Smooth muscle cell (in vitro differentiated cells): ENCODE measurements around the gene ITFG1. TPM values are rescaled to one million over a fixed set of nuclear protein-coding genes. Genes with fewer than 3 reads are reported as not detected.

Experiments
- DNase-seq: peaks from one replicate; lab custom pipeline; 2025; ENCODE audit not compliant: unreplicated experiment; lab: John Stamatoyannopoulos, UW
- H2AFZ ChIP-seq: fragments of 200-600 bp; sonication (generic); 2 replicates; pipeline ENCODE4 v1.6.0; 2016; ENCODE audit warnings: antibody characterized with exemption, low read depth, mild to moderate bottlenecking
- H3F3A ChIP-seq: fragments of 200-600 bp; sonication (generic); 2 replicates; pipeline ENCODE4 v1.6.0; 2017; ENCODE audit warnings: antibody characterized with exemption, low read depth
- H3K27ac ChIP-seq: fragments of 200-600 bp; sonication (generic); 2 replicates; pipeline ENCODE4 v1.5.1; 2016; ENCODE audit warnings: low read depth, mild to moderate bottlenecking
- H3K27me3 ChIP-seq: fragments of 200-600 bp; sonication (generic); 2 replicates; pipeline ENCODE4 v1.6.1; 2016; ENCODE audit warnings: low read depth, mild to moderate bottlenecking
- H3K36me3 ChIP-seq: fragments of 200-600 bp; sonication (generic); 2 replicates; pipeline ENCODE4 v1.5.1; 2016; ENCODE audit warnings: low read depth
- H3K4me1 ChIP-seq: fragments of 200-600 bp; sonication (generic); 2 replicates; pipeline ENCODE4 v1.5.1; 2016; ENCODE audit warnings: low read depth
- H3K4me2 ChIP-seq: fragments of 200-600 bp; sonication (generic); 2 replicates; pipeline ENCODE4 v1.6.0; 2016; ENCODE audit warnings: mild to moderate bottlenecking
- H3K4me3 ChIP-seq: fragments of 200-600 bp; sonication (generic); 2 replicates; pipeline ENCODE4 v1.5.1; 2016; ENCODE audit warnings: mild to moderate bottlenecking
- H3K79me2 ChIP-seq: fragments of 200-600 bp; sonication (generic); 2 replicates; pipeline ENCODE4 v1.6.0; 2016; ENCODE audit warnings: low read depth, mild to moderate bottlenecking
- H3K9ac ChIP-seq: fragments of 200-600 bp; sonication (generic); 2 replicates; pipeline ENCODE4 v1.6.0; 2016; ENCODE audit warnings: low read depth
- H3K9me3 ChIP-seq: fragments of 200-600 bp; sonication (generic); replicated peaks from 2 replicates; pipeline ENCODE4 v1.5.1; 2016; ENCODE audit warnings: low read depth
- H4K20me1 ChIP-seq: fragments of 200-600 bp; sonication (generic); 2 replicates; pipeline ENCODE4 v1.6.0; 2016; ENCODE audit warnings: low read depth
- WGBS: methylation state at CpG from one replicate; pipeline ENCODE4 v1.1.7; 2016; ENCODE audit warnings: low lambda C conversion rate; 5-methylcytosine and 5-hydroxymethylcytosine counted together
- polyA plus RNA-seq: library from polyadenylated mRNA; unstranded; fragments of >200 nt; fragmentation: Nextera tagmentation; extraction: Ambion mirVana; gene quantifications from 2 replicates; pipeline ENCODE4 v1.2.1, GENCODE V29; 2016
- total RNA-seq: library from RNA; depleted of rRNA; stranded (reverse); fragments of >200 nt; gene quantifications from 2 replicates; pipeline ENCODE4 v1.2.3, GENCODE V29; 2014
- TF ChIP-seq, protein P1 (sequence below): fragments of 200-600 bp; sonication (generic); IDR thresholded peaks from 2 replicates; pipeline ENCODE4 v1.5.1; 2017; ENCODE audit warnings: borderline replicate concordance, mild to moderate bottlenecking, antibody characterized with exemption; ENCODE audit not compliant: insufficient read depth, poor library complexity, severe bottlenecking

Gene ITFG1
- total and polyA plus RNA-seq, 2 experiments from 2014 or later = 75.2 to 100 TPM

DNA sequence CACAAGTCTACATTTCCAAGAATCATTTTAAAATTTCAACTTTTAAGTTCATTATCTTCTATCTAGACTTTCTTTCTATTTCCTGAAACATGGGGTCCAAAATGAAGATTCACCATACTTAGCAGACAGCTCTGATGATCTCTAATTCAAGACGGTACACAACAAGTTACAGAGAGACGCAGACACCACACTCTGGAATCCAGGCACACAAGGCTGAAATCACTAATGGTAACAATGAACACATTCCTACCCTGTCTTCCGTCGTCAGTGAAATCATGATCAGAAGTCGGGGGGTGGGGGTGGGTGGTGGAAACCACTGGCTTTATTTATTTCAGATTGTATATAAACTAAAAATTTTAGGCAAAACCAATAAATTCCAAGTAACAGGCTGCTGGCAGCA, 78.5 kb downstream of the ITFG1 start:
- H3K27ac ChIP-seq = no peak overlapping the region
- no peaks in the 10 kb centered on the region for H3F3A ChIP-seq
- H3K4me3 ChIP-seq = no peak overlapping the region
- TF ChIP-seq, protein P1, sequence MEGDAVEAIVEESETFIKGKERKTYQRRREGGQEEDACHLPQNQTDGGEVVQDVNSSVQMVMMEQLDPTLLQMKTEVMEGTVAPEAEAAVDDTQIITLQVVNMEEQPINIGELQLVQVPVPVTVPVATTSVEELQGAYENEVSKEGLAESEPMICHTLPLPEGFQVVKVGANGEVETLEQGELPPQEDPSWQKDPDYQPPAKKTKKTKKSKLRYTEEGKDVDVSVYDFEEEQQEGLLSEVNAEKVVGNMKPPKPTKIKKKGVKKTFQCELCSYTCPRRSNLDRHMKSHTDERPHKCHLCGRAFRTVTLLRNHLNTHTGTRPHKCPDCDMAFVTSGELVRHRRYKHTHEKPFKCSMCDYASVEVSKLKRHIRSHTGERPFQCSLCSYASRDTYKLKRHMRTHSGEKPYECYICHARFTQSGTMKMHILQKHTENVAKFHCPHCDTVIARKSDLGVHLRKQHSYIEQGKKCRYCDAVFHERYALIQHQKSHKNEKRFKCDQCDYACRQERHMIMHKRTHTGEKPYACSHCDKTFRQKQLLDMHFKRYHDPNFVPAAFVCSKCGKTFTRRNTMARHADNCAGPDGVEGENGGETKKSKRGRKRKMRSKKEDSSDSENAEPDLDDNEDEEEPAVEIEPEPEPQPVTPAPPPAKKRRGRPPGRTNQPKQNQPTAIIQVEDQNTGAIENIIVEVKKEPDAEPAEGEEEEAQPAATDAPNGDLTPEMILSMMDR = no peak
- H3K79me2 ChIP-seq = no peaks in the 10 kb centered on the region
- peaks cover 17% of the 10 kb centered on the region for H4K20me1 ChIP-seq
- 77% methylated on average over 5 of the region's 5 CpGs for WGBS
- H3K27me3 ChIP-seq = no peaks in the 10 kb centered on the region
- H3K36me3 ChIP-seq = no peaks in the 10 kb centered on the region
- no peaks in the 10 kb centered on the region for H3K9me3 ChIP-seq
- peaks cover 5% of the 10 kb centered on the region for H3K4me1 ChIP-seq
- no peak for DNase-seq
- H2AFZ ChIP-seq = no peak overlapping the region
- H3K9ac ChIP-seq = no peak overlapping the region
- no peak overlapping the region for H3K4me2 ChIP-seq

DNA sequence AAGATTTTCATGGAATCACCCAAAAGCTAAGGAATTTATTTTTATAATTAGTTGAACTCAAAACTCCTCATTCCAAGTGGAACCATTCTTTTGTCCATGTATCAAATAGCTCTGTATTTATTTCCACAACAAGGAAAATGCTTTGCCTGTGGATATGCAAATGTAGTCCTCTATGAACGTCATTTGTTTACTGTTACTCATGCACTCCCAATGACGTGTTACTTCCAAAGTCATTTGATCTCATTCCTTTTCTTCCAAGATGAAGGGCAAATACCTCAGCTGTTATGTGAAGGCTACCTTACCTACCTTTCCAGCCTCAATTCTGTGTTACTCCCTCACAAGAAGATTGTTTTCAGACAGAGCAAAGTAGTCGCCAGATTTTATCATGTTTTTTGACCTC, 83.7 kb downstream of the ITFG1 start:
- H3K4me3 ChIP-seq = no peak overlapping the region
- no peaks in the 10 kb centered on the region for H3F3A ChIP-seq
- no peaks in the 10 kb centered on the region for H3K27me3 ChIP-seq
- H3K9me3 ChIP-seq = no peaks in the 10 kb centered on the region
- peaks cover 5% of the 10 kb centered on the region for H3K4me1 ChIP-seq
- no peaks in the 10 kb centered on the region for H3K36me3 ChIP-seq
- TF ChIP-seq, protein P1 = no peak
- H3K9ac ChIP-seq = no peak overlapping the region
- H2AFZ ChIP-seq = no peak overlapping the region
- H3K27ac ChIP-seq = no peak overlapping the region
- H3K79me2 ChIP-seq = no peaks in the 10 kb centered on the region
- no peak overlapping the region for H3K4me2 ChIP-seq
- H4K20me1 ChIP-seq = no peaks in the 10 kb centered on the region
- 40% methylated on average over 3 of the region's 3 CpGs for WGBS
- DNase-seq = no peak

DNA sequence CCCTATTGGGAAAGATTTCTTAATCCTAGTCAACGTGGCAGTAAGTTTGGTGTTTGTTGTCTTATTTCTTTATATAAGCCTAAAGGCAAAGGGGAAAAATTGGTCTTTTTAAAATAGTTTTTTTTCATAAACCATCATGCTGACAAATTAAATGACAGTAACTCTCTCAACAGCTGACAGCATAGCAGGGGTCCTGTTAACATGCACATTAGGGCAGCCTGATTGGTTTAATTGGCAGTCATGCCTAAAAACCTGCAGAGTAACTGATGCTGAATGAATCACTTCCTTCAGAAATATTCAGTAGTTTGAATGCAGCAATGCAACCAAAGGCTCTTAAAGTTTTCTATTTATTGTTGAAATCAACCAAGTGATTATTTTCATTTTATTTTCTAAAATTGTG, 85.4 kb downstream of the ITFG1 start:
- Histone ChIP-seq H2AFZ (no peak overlapping the region), H3F3A (no peaks in the 10 kb centered on the region), H3K27me3 (no peaks in the 10 kb centered on the region), H3K4me3 (no peak overlapping the region), H3K9ac (no peak overlapping the region), H3K27ac (no peak overlapping the region), H3K4me2 (no peak overlapping the region), H3K9me3 (no peaks in the 10 kb centered on the region), H3K36me3 (no peaks in the 10 kb centered on the region), H4K20me1 (no peaks in the 10 kb centered on the region), H3K79me2 (no peaks in the 10 kb centered on the region), H3K4me1 (no peaks in the 10 kb centered on the region)
- 91% methylated on average over 1 of the region's 1 CpG for WGBS
- DNase-seq = no peak
- TF ChIP-seq, protein P1 = no peak

DNA sequence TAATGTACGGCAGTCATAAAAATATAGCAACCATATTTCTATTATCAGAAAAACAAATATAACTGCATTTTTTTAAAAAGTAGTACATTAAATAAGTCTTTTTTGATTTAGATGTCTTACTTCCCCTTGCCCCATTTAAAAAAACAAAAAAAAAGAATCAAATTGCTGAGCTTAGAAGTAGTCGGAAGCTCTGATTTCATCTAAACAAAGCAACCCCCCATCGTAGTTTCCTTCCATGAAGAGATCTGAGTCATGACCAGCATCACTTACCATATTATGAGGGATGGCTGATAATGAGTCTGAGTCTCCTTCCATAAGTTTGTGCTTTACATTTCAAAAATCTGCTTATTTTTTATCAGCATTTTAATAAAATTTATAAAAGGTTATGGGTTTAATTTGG, 86.2 kb downstream of the ITFG1 start:
- TF ChIP-seq, protein P1 = no peak
- DNase-seq = no peak
- Histone ChIP-seq H3K4me3 (no peak overlapping the region), H2AFZ (no peak overlapping the region), H3K27ac (no peak overlapping the region), H3K9ac (no peak overlapping the region), H3K4me1 (no peaks in the 10 kb centered on the region), H3K79me2 (no peaks in the 10 kb centered on the region), H3K9me3 (no peaks in the 10 kb centered on the region), H3K36me3 (no peaks in the 10 kb centered on the region), H3F3A (no peaks in the 10 kb centered on the region), H3K27me3 (no peaks in the 10 kb centered on the region), H3K4me2 (no peak overlapping the region), H4K20me1 (no peaks in the 10 kb centered on the region)
- 82% methylated on average over 3 of the region's 3 CpGs for WGBS
